ENCODE measurements around the gene ZNFX1. TPM values are rescaled to one million over a fixed set of nuclear protein-coding genes. Genes with fewer than 3 reads are reported as not detected.

ZNFX1 gene
- polyA plus RNA-seq, 1 donor from 2014 or later = 5.4 TPM

- Histone ChIP-seq H4K20me1 (ENCODE audit: insufficient read depth) (no peaks in the 10 kb centered on the region), H3K9me2 (ENCODE audit: insufficient read depth, low read length) (no peaks in the 10 kb centered on the region), H3K9me3 (ENCODE audit: low read length) (no peaks in the 10 kb centered on the region), H3F3A (ENCODE audit: insufficient read depth, low read length, poor library complexity, severe bottlenecking) (no peaks in the 10 kb centered on the region), H3K27me3 (ENCODE audit: insufficient read depth, low read depth, low read length) (no peaks in the 10 kb centered on the region), H3K27ac (ENCODE audit: low read length) (no peak overlapping the region), H3K4me3 (ENCODE audit: low read length) (no peak overlapping the region), H3K79me2 (replicated peaks; ENCODE audit: insufficient read depth, low read length) (peaks cover 14% of the 10 kb centered on the region), H3K36me3 (ENCODE audit: insufficient read depth, low read length) (no peaks in the 10 kb centered on the region), H2AFZ (ENCODE audit: low read depth, low read length) (no peak overlapping the region), H3K4me2 (ENCODE audit: low read length) (no peak overlapping the region), H3K9ac (ENCODE audit: low read length) (no peak overlapping the region)
- TF ChIP-seq MXI1 (conservative IDR thresholded peaks at IDR 0.05; ENCODE audit: poor library complexity, severe bottlenecking) (peak; percentile 15), CTCF (IDR thresholded peaks at IDR 0.05; ENCODE audit: poor library complexity, severe bottlenecking) (peak; percentile 77), SMC3 (conservative IDR thresholded peaks at IDR 0.05; ENCODE audit: poor library complexity) (peak; percentile 85), TAF1 (IDR thresholded peaks at IDR 0.05; ENCODE audit: low read depth) (no peak), EZH2 (IDR thresholded peaks at IDR 0.05; ENCODE audit: borderline replicate concordance, insufficient read depth, low read length, poor library complexity, severe bottlenecking) (no peak), RAD21 (conservative IDR thresholded peaks at IDR 0.05) (peak; percentile 72)
Measured at GRCh38 chr20:49216991-49217578, 60.8 kb downstream of the ZNFX1 start.

DNA sequence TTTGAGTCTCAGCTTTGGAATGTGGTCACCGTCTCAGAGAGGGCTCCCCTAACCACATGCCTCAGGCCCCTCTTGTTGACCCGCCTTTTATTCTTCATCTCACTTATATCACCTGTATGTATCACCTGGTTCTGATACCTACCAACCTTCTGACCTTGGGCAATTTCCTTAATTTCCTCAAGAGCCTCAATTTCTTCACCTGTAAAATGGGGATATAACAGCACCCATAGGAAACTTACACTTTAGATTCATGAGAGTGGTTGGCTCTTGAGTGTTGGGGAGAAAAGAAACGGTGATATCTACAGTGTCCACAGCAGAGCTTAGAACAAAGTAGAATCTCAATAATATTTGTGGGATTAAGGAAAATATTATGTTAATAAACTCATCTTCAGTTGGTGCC is 62.6 kb downstream of the ZNFX1 start:
- no peaks in the 10 kb centered on the region for H3K9me2 ChIP-seq (ENCODE audit: insufficient read depth, low read length)
- H4K20me1 ChIP-seq (ENCODE audit: insufficient read depth) = no peaks in the 10 kb centered on the region
- H3K4me2 ChIP-seq (ENCODE audit: low read length) = no peak overlapping the region
- no peak overlapping the region for H2AFZ ChIP-seq (ENCODE audit: low read depth, low read length)
- no peak for TF ChIP-seq POLR2AphosphoS5 (IDR thresholded peaks at IDR 0.05)
- no peak for TF ChIP-seq RAD21 (conservative IDR thresholded peaks at IDR 0.05)
- no peak for TF ChIP-seq EP300 (conservative IDR thresholded peaks at IDR 0.05; ENCODE audit: poor library complexity, severe bottlenecking)
- no peak for TF ChIP-seq SMC3 (conservative IDR thresholded peaks at IDR 0.05; ENCODE audit: poor library complexity)
- peaks cover 8% of the 10 kb centered on the region for H3K79me2 ChIP-seq (replicated peaks; ENCODE audit: insufficient read depth, low read length)
- H3K9me3 ChIP-seq (ENCODE audit: low read length) = no peaks in the 10 kb centered on the region
- no peak overlapping the region for H3K27ac ChIP-seq (ENCODE audit: low read length)
- H3K36me3 ChIP-seq (ENCODE audit: insufficient read depth, low read length) = no peaks in the 10 kb centered on the region
- H3K27me3 ChIP-seq (ENCODE audit: insufficient read depth, low read depth, low read length) = no peaks in the 10 kb centered on the region
- H3K4me3 ChIP-seq (ENCODE audit: low read length) = no peak overlapping the region
- H3F3A ChIP-seq (ENCODE audit: insufficient read depth, low read length, poor library complexity, severe bottlenecking) = no peaks in the 10 kb centered on the region
- H3K9ac ChIP-seq (ENCODE audit: low read length) = no peak overlapping the region

DNA sequence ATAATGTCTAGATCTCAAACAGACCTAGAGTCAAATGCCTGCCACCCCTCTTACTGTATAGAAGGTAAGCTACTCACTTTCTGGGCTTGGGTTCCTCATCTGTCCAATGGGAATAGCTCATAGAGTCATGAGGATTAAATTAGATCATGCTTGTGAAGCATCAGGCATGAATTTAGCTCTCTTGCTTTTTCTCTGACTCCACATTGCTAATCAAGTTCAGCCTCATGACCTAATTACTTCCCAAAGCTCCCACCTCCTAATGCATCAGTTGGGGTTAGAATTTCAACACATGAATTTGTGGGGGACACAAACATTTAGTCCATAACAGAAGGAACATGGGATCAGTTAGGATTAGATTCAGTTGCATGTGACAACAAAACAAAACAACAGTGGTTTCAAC is 63.3 kb downstream of the ZNFX1 start:
- Histone ChIP-seq H3K27me3 (ENCODE audit: insufficient read depth, low read depth, low read length) (no peaks in the 10 kb centered on the region), H3K9me3 (ENCODE audit: low read length) (no peaks in the 10 kb centered on the region), H3F3A (ENCODE audit: insufficient read depth, low read length, poor library complexity, severe bottlenecking) (no peaks in the 10 kb centered on the region), H3K79me2 (replicated peaks; ENCODE audit: insufficient read depth, low read length) (peaks cover 2% of the 10 kb centered on the region), H3K9me2 (ENCODE audit: insufficient read depth, low read length) (no peaks in the 10 kb centered on the region), H3K36me3 (ENCODE audit: insufficient read depth, low read length) (no peaks in the 10 kb centered on the region), H3K4me3 (ENCODE audit: low read length) (no peak overlapping the region), H3K9ac (ENCODE audit: low read length) (no peak overlapping the region), H3K4me2 (ENCODE audit: low read length) (no peak overlapping the region), H3K27ac (ENCODE audit: low read length) (no peak overlapping the region), H4K20me1 (ENCODE audit: insufficient read depth) (no peaks in the 10 kb centered on the region), H2AFZ (ENCODE audit: low read depth, low read length) (no peak overlapping the region)
- TF ChIP-seq TAF1 (IDR thresholded peaks at IDR 0.05; ENCODE audit: low read depth) = no peak
- TF ChIP-seq MXI1 (conservative IDR thresholded peaks at IDR 0.05; ENCODE audit: poor library complexity, severe bottlenecking) = no peak
- no peak for TF ChIP-seq RAD21 (conservative IDR thresholded peaks at IDR 0.05)
- no peak for TF ChIP-seq EP300 (conservative IDR thresholded peaks at IDR 0.05; ENCODE audit: poor library complexity, severe bottlenecking)
- TF ChIP-seq, protein P1, sequence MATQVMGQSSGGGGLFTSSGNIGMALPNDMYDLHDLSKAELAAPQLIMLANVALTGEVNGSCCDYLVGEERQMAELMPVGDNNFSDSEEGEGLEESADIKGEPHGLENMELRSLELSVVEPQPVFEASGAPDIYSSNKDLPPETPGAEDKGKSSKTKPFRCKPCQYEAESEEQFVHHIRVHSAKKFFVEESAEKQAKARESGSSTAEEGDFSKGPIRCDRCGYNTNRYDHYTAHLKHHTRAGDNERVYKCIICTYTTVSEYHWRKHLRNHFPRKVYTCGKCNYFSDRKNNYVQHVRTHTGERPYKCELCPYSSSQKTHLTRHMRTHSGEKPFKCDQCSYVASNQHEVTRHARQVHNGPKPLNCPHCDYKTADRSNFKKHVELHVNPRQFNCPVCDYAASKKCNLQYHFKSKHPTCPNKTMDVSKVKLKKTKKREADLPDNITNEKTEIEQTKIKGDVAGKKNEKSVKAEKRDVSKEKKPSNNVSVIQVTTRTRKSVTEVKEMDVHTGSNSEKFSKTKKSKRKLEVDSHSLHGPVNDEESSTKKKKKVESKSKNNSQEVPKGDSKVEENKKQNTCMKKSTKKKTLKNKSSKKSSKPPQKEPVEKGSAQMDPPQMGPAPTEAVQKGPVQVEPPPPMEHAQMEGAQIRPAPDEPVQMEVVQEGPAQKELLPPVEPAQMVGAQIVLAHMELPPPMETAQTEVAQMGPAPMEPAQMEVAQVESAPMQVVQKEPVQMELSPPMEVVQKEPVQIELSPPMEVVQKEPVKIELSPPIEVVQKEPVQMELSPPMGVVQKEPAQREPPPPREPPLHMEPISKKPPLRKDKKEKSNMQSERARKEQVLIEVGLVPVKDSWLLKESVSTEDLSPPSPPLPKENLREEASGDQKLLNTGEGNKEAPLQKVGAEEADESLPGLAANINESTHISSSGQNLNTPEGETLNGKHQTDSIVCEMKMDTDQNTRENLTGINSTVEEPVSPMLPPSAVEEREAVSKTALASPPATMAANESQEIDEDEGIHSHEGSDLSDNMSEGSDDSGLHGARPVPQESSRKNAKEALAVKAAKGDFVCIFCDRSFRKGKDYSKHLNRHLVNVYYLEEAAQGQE (IDR thresholded peaks at IDR 0.05; ENCODE audit: borderline replicate concordance) = no peak
- TF ChIP-seq POLR2AphosphoS5 (IDR thresholded peaks at IDR 0.05) = no peak
- TF ChIP-seq SMC3 (conservative IDR thresholded peaks at IDR 0.05; ENCODE audit: poor library complexity) = no peak

Measured in neural cell (in vitro differentiated cells).